Common myeloid progenitor, CD34-positive (primary cell): ENCODE measurements around the gene MMP11.
A peak's percentile ranks its signal among the peaks of the same experiment; 100 is the strongest.

Experiments
- CTCF ChIA-PET: fragments of 350-600 bp; sonication (Branson Sonifier 250); formaldehyde crosslinking; loops from one replicate; lab custom pipeline; 2021; ENCODE audit warnings: antibody characterized with exemption; lab: Charles Lee
- POLR2A ChIA-PET: fragments of 350-600 bp; sonication (Branson Sonifier 250); formaldehyde crosslinking; loops from one replicate; lab custom pipeline; 2021; ENCODE audit warnings: antibody characterized with exemption; lab: Charles Lee
- DNase-seq, 3 donors: peaks; one replicate each; pipeline versions ENCODE4 v3.0.0 to v3.0.0-alpha.2; 2013
- H3K27ac ChIP-seq, 2 experiments: 1 replicate in 1 of 2; 2 replicates in 1 of 2; pipeline ENCODE4 v1.7.0; 2013; ENCODE audit warnings: inconsistent platforms in 2 of 2, low read length in 2 of 2, mild to moderate bottlenecking in 2 of 2, low read depth in 1 of 2, moderate library complexity in 1 of 2; ENCODE audit not compliant: severe bottlenecking in 2 of 2, insufficient read depth in 1 of 2, poor library complexity in 1 of 2
- H3K27me3 ChIP-seq, 5 experiments: replicated peaks in 2 of 5; 1 replicate in 3 of 5; 2 replicates in 2 of 5; pipeline versions ENCODE4 v1.6.1 to v1.7.0; 2013; ENCODE audit warnings: low read length in 4 of 5, mild to moderate bottlenecking in 2 of 5, moderate library complexity in 2 of 5, inconsistent platforms in 1 of 5; ENCODE audit not compliant: insufficient read depth in 5 of 5, control insufficient read depth in 4 of 5
- H3K36me3 ChIP-seq, 4 experiments: 1 replicate in 2 of 4; 2 replicates in 2 of 4; pipeline versions ENCODE4 v1.6.1 to v1.7.0; 2013; ENCODE audit warnings: low read length in 3 of 4, control low read depth in 1 of 4, mild to moderate bottlenecking in 1 of 4; ENCODE audit not compliant: control insufficient read depth in 4 of 4, insufficient read depth in 4 of 4
- H3K4me1 ChIP-seq, 4 experiments: 1 replicate in 3 of 4; 2 replicates in 1 of 4; pipeline versions ENCODE4 v1.6.1 to v1.7.1; 2013; ENCODE audit warnings: low read length in 3 of 4, mild to moderate bottlenecking in 3 of 4, control low read depth in 1 of 4, inconsistent platforms in 1 of 4, moderate library complexity in 1 of 4; ENCODE audit not compliant: control insufficient read depth in 4 of 4, insufficient read depth in 4 of 4; ENCODE audit errors: control extremely low read depth in 1 of 4
- H3K4me3 ChIP-seq, 7 experiments: 1 replicate in 4 of 7; 2 replicates in 3 of 7; pipeline versions ENCODE4 v1.5.1 to v1.7.0; 2013; ENCODE audit warnings: mild to moderate bottlenecking in 7 of 7, low read length in 6 of 7, moderate library complexity in 6 of 7, inconsistent platforms in 2 of 7, low read depth in 2 of 7, control low read depth in 1 of 7; ENCODE audit not compliant: insufficient read depth in 4 of 7, control insufficient read depth in 1 of 7; ENCODE audit errors: extremely low read depth in 1 of 7
- H3K9me3 ChIP-seq, 5 experiments: 1 replicate in 4 of 5; 2 replicates in 1 of 5; pipeline versions ENCODE4 v1.6.1 to v1.7.1; 2013; ENCODE audit warnings: low read length in 4 of 5, mild to moderate bottlenecking in 2 of 5, inconsistent platforms in 1 of 5, low read depth in 1 of 5, moderate library complexity in 1 of 5; ENCODE audit not compliant: control insufficient read depth in 4 of 5, insufficient read depth in 2 of 5; ENCODE audit errors: control extremely low read depth in 1 of 5
- WGBS: methylation state at CpG from one replicate; pipeline ENCODE4 v1.1.5; 2013; ENCODE audit not compliant: insufficient coverage; 5-methylcytosine and 5-hydroxymethylcytosine counted together

MMP11 gene

GRCh38 chr22:23744485-23744884, 28.2 kb upstream of the MMP11 start:
- WGBS: 97% methylated on average over 13 of the region's 14 CpGs
- Histone ChIP-seq H3K27ac (no peak overlapping the region), H3K9me3 (no peaks in the 10 kb centered on the region), H3K4me3 (no peak overlapping the region), H3K4me1 (peaks cover 2 to 19% (median 12%) of the 10 kb centered on the region in 4 experiments), H3K27me3 (no peaks in the 10 kb centered on the region), H3K36me3 (peaks cover 12 to 46% (median 30%) of the 10 kb centered on the region in 4 experiments)
- CTCF ChIA-PET: interaction anchor here (1.7 kb wide), 1 partner anchor 9 kb away, joined by 6 read pairs; no protein-coding TSS in a partner anchor
- POLR2A ChIA-PET: no interaction called here
- DNase-seq: no peak

- Histone ChIP-seq H3K9me3 (no peaks in the 10 kb centered on the region), H3K27ac (no peak overlapping the region), H3K36me3 (peaks cover 12 to 44% (median 30%) of the 10 kb centered on the region in 4 experiments), H3K27me3 (no peaks in the 10 kb centered on the region), H3K4me3 (peak overlapping the region in 2 of 7 experiments; percentile 16 to 36), H3K4me1 (peaks cover 3 to 31% (median 25%) of the 10 kb centered on the region in 4 experiments)
- ChIA-PET POLR2A (interaction anchor here (0.6 kb wide), 1 partner anchor 25 kb away, joined by 3 read pairs; no protein-coding TSS in a partner anchor), CTCF (interaction anchor here (1.0 kb wide), 1 partner anchor 52 kb away, joined by 3 read pairs; no protein-coding TSS in a partner anchor)
- peak in 1 of 3 donors; percentile 15 for DNase-seq
- 33% methylated on average over 5 of the region's 6 CpGs for WGBS
Measured at GRCh38 chr22:23745791-23746190, 26.9 kb upstream of the MMP11 start.

- H3K27me3 ChIP-seq: no peaks in the 10 kb centered on the region
- ChIA-PET POLR2A (interaction anchor here (0.6 kb wide), 1 partner anchor 12 kb away, joined by 4 read pairs; no protein-coding TSS in a partner anchor), CTCF (interaction anchor here (1.2 to 2.7 kb wide), 5 partner anchors 11 to 55 kb away, joined by 3 to 10 read pairs (median 3); partner anchors contain the start of gene SMARCB1)
- no peak overlapping the region for H3K27ac ChIP-seq
- peak in 2 of 3 donors; percentile 33 for DNase-seq
- no peaks in the 10 kb centered on the region for H3K9me3 ChIP-seq
- peaks cover under 1 to 5% (median 2%) of the 10 kb centered on the region in 4 experiments for H3K36me3 ChIP-seq
- 90% methylated on average over 12 of the region's 12 CpGs for WGBS
- peak overlapping the region in 5 of 7 experiments; percentile 71 to 91 (median 84) for H3K4me3 ChIP-seq
- H3K4me1 ChIP-seq: peaks cover 3 to 51% (median 48%) of the 10 kb centered on the region in 4 experiments
Measured at GRCh38 chr22:23749841-23750301, 22.8 kb upstream of the MMP11 start.

- H3K27me3 ChIP-seq: no peaks in the 10 kb centered on the region
- peaks cover 3 to 51% (median 48%) of the 10 kb centered on the region in 4 experiments for H3K4me1 ChIP-seq
- peak overlapping the region; percentile 54 to 91 (median 79) for H3K4me3 ChIP-seq
- ChIA-PET POLR2A (interaction anchor here (0.6 to 0.9 kb wide), 2 partner anchors 32 to 33 kb away, joined by 4 read pairs; no protein-coding TSS in a partner anchor), CTCF (interaction anchor here (1.2 to 2.7 kb wide), 4 partner anchors 11 to 43 kb away, joined by 3 to 10 read pairs (median 3); partner anchors contain the start of gene SMARCB1)
- peak overlapping the region in 1 of 2 experiments; percentile 80 for H3K27ac ChIP-seq
- H3K36me3 ChIP-seq: no peaks in the 10 kb centered on the region
- DNase-seq: no peak
- WGBS: 24% methylated on average over 5 of the region's 5 CpGs
- H3K9me3 ChIP-seq: no peaks in the 10 kb centered on the region
Measured at GRCh38 chr22:23750367-23750713, 22.3 kb upstream of the MMP11 start.

- Histone ChIP-seq H3K27me3 (no peaks in the 10 kb centered on the region), H3K9me3 (no peaks in the 10 kb centered on the region), H3K36me3 (no peaks in the 10 kb centered on the region), H3K27ac (peak within 1 kb of the TSS in 1 of 2 experiments; percentile 86), H3K4me1 (peaks cover 3 to 48% (median 46%) of the 10 kb centered on the region in 4 experiments), H3K4me3 (peak within 1 kb of the TSS; percentile 54 to 91 (median 81))
- WGBS: 0% methylated on average over 57 of the region's 78 CpGs
- CTCF ChIA-PET: interaction anchor here (1.2 to 1.6 kb wide), 3 partner anchors 24 to 42 kb away, joined by 3 read pairs; partner anchors contain the start of gene SMARCB1
- POLR2A ChIA-PET: interaction anchor here (0.6 to 0.9 kb wide), 2 partner anchors 32 to 34 kb away, joined by 4 read pairs; no protein-coding TSS in a partner anchor
- peak; percentile 88 to 92 (median 92) for DNase-seq
Measured at GRCh38 chr22:23750714-23751440, 21.8 kb upstream of the MMP11 start, which contains the start of gene ZNF70. Gene ZNF70 (minus strand): TSS chr22:23751112. CDS start chr22:23745140, 5,972 bp downstream.

GRCh38 chr22:23751441-23751996, 21.1 kb upstream of the MMP11 start:
- WGBS: 38% methylated on average over 13 of the region's 22 CpGs
- DNase-seq: no peak
- H3K27me3 ChIP-seq: no peaks in the 10 kb centered on the region
- no peaks in the 10 kb centered on the region for H3K36me3 ChIP-seq
- peak overlapping the region; percentile 54 to 91 (median 81) for H3K4me3 ChIP-seq
- ChIA-PET CTCF (interaction anchor here (1.3 kb wide), 1 partner anchor 15 kb away, joined by 3 read pairs; no protein-coding TSS in a partner anchor), POLR2A (interaction anchor here (0.9 kb wide), 1 partner anchor 35 kb away, joined by 4 read pairs; no protein-coding TSS in a partner anchor)
- peak overlapping the region in 1 of 2 experiments; percentile 86 for H3K27ac ChIP-seq
- H3K4me1 ChIP-seq: peaks cover 3 to 48% (median 42%) of the 10 kb centered on the region in 4 experiments
- H3K9me3 ChIP-seq: no peaks in the 10 kb centered on the region
